Endothelial cell of umbilical vein (primary cell): Measurements from ENCODE around the gene FGF2.
"Not testable (repeated sequence)": the region's sequence is repeated elsewhere in the genome, so short reads cannot be mapped to it uniquely, and the experiment has no call there.

Experiments
- CTCF ChIP-seq, 2 donors: IDR thresholded peaks; 1 replicate in 1 of 2; 2 replicates in 1 of 2; pipeline ENCODE4 v1.5.1; 2011; ENCODE audit warnings: low read length in 2 of 2, mild to moderate bottlenecking in 2 of 2, moderate library complexity in 2 of 2, control low read depth in 1 of 2, inconsistent platforms in 1 of 2, low read depth in 1 of 2; ENCODE audit not compliant: insufficient read depth in 1 of 2; ENCODE audit errors: extremely low read depth in 1 of 2
- EZH2 ChIP-seq: IDR thresholded peaks from 2 replicates; pipeline ENCODE4 v1.6.1; 2012; ENCODE audit warnings: borderline replicate concordance, low read depth, mild to moderate bottlenecking, moderate library complexity, low read length, inconsistent platforms; ENCODE audit not compliant: severe bottlenecking
- POLR2A ChIP-seq: IDR thresholded peaks from 2 replicates; pipeline ENCODE4 v1.6.1; 2012; ENCODE audit warnings: low read depth, mild to moderate bottlenecking, control low read depth, low read length
- POLR2AphosphoS5 ChIP-seq: IDR thresholded peaks from 2 replicates; pipeline ENCODE4 v1.6.1; 2012; ENCODE audit warnings: low read depth, mild to moderate bottlenecking, control low read depth, low read length, moderate library complexity; ENCODE audit not compliant: insufficient read depth

GRCh38 chr4:122786296-122786695 is 40.3 kb upstream of the FGF2 start:
- not testable (repeated sequence) for TF ChIP-seq POLR2A; CTCF (IDR thresholded peaks at IDR 0.05; ENCODE audit: extremely low read depth in 1 of 2, insufficient read depth in 1 of 2, low read depth in 1 of 2, low read length in 2 of 2); POLR2AphosphoS5; EZH2
